Mammary epithelial cell (primary cell): ENCODE data around the gene GRIA1.

Experiments
- CTCF ChIP-seq, 2 donors: IDR thresholded peaks in 1 of 2; conservative IDR thresholded peaks in 1 of 2; 2 replicates each; pipeline ENCODE4 v1.5.1; 2011 to 2012; ENCODE audit warnings: inconsistent platforms in 2 of 2, low read length in 2 of 2, mild to moderate bottlenecking in 2 of 2, control low read depth in 1 of 2, low read depth in 1 of 2; ENCODE audit not compliant: insufficient read depth in 1 of 2; ENCODE audit errors: extremely low read depth in 1 of 2
- EZH2 ChIP-seq: IDR thresholded peaks from 2 replicates; pipeline ENCODE4 v1.6.1; 2012; ENCODE audit warnings: low read length, inconsistent platforms, borderline replicate concordance

- TF ChIP-seq CTCF (conservative IDR thresholded peaks at IDR 0.05 in 1 of 2, IDR thresholded peaks at IDR 0.05 in 1 of 2; ENCODE audit: extremely low read depth in 1 of 2, insufficient read depth in 1 of 2, low read depth in 1 of 2, low read length in 2 of 2) (no peak), EZH2 (no peak)
Observed at GRCh38 chr5:153613144-153613543, 122.7 kb downstream of the GRIA1 start.
